ENCODE data around the gene DNAJC4. TPM values are rescaled to one million over a fixed set of nuclear protein-coding genes. Genes with fewer than 3 reads are reported as not detected.
A peak's percentile ranks its signal among the peaks of the same experiment; 100 is the strongest.

Gene DNAJC4
- total RNA-seq, 1 experiment from 2014 or later: 24.2 TPM

DNA sequence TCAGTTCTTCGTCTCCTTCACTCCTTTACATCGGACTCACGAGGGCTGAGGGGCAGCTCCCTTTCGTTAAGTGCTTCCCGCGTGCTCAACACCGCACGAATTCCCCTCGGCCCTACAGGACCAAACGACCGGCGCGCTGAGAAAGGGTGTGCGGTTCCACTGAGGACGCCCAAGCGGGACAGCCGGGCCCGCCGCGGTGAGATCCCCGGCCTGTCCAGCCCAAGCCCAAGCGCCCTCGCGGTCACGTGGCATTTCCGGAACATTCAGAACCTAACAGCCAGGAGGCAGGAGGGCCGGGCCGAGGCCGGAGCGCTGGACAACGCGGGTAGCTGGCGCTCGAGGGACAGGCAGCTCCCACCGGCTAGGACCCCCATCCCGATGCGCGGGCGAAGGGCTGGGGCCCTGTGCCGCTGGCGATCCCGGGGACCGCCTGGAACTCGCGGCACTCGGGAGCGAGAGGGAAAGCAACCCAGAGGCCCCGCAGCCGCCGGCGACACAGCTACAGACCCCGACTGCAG, 45.1 kb upstream of the DNAJC4 start:
- Mint-ChIP-seq H3K4me1 (peaks cover 14 to 30% of the 10 kb centered on the region in 2 experiments), H3K36me3 (ENCODE audit: insufficient read depth in 1 of 3, low read depth in 3 of 3) (peaks cover 17 to 22% (median 18%) of the 10 kb centered on the region in 3 experiments), H3K4me3 (no peak overlapping the region; a peak in 3 of 5 replicates), H3K9me3 (no peaks in the 10 kb centered on the region), H3K27ac (peak overlapping the region; percentile 94 to 98 (median 98)), H3K27me3 (ENCODE audit: low read depth) (no peaks in the 10 kb centered on the region; the same call in 1 of the 2 replicates)
- Histone ChIP-seq H2BK20ac (ENCODE audit: low read depth, low read length, poor library complexity, severe bottlenecking) (no peak overlapping the region), H3K18ac (ENCODE audit: insufficient read length, low read depth, low read length) (peak overlapping the region; percentile 89), H2BK15ac (ENCODE audit: low read depth, low read length) (no peak overlapping the region; the same call in 1 of the 2 replicates), H4K8ac (replicated peaks; ENCODE audit: insufficient read length, low read depth, low read length) (no peak overlapping the region), H3K56ac (ENCODE audit: insufficient read length, low read depth, low read length) (no peak overlapping the region), H2BK12ac (ENCODE audit: insufficient read length, low read depth, low read length) (no peak overlapping the region), H3K27ac (ENCODE audit: insufficient read length, low read depth, low read length) (no peak overlapping the region), H3K23me2 (ENCODE audit: insufficient read length, low read depth, low read length, poor library complexity, severe bottlenecking) (peaks cover 8% of the 10 kb centered on the region), H2AK5ac (ENCODE audit: insufficient read length, low read length) (no peak overlapping the region), H3K79me2 (ENCODE audit: insufficient read depth, low read length) (peaks cover 16% of the 10 kb centered on the region; the same call in 1 of the 2 replicates), H3K4ac (ENCODE audit: low read depth, low read length) (no peak overlapping the region), H3K23ac (ENCODE audit: insufficient read length, low read depth, low read length) (no peak overlapping the region), H2BK5ac (ENCODE audit: insufficient read length, low read length) (no peak overlapping the region), H4K20me1 (ENCODE audit: control insufficient read depth, insufficient read depth, insufficient read length) (peaks cover 3% of the 10 kb centered on the region), H4K91ac (ENCODE audit: insufficient read length, low read depth, low read length) (no peak overlapping the region), H3K79me1 (ENCODE audit: insufficient read depth, low read depth, low read length, poor library complexity, severe bottlenecking) (peaks cover 2% of the 10 kb centered on the region), H3K27me3 (ENCODE audit: insufficient read depth, low read length) (no peaks in the 10 kb centered on the region), H3K4me2 (ENCODE audit: insufficient read depth, insufficient read length, low read length) (peak overlapping the region; percentile 73), H2BK120ac (ENCODE audit: low read depth, low read length, poor library complexity, severe bottlenecking) (no peak overlapping the region), H3K14ac (ENCODE audit: insufficient read depth, low read length) (peak overlapping the region; percentile 94), H3K9me3 (ENCODE audit: control insufficient read depth, low read depth, low read length) (no peaks in the 10 kb centered on the region), H3K9ac (ENCODE audit: extremely low read depth, insufficient read length, low read length) (peak overlapping the region; percentile 80), H3T11ph (ENCODE audit: low read length) (no peak overlapping the region), H4K5ac (ENCODE audit: insufficient read length, low read depth, low read length) (peak overlapping the region; percentile 36), H3K4me1 (ENCODE audit: insufficient read depth, low read length) (peaks cover 4% of the 10 kb centered on the region; the same call in 1 of the 2 replicates), H2AFZ (ENCODE audit: low read length) (no peak overlapping the region)
- no CpG with 5 or more reads among the region's 52 CpGs for WGBS (ENCODE audit: extremely low coverage, insufficient read length, low lambda C conversion rate)
- TF ChIP-seq, protein P1, sequence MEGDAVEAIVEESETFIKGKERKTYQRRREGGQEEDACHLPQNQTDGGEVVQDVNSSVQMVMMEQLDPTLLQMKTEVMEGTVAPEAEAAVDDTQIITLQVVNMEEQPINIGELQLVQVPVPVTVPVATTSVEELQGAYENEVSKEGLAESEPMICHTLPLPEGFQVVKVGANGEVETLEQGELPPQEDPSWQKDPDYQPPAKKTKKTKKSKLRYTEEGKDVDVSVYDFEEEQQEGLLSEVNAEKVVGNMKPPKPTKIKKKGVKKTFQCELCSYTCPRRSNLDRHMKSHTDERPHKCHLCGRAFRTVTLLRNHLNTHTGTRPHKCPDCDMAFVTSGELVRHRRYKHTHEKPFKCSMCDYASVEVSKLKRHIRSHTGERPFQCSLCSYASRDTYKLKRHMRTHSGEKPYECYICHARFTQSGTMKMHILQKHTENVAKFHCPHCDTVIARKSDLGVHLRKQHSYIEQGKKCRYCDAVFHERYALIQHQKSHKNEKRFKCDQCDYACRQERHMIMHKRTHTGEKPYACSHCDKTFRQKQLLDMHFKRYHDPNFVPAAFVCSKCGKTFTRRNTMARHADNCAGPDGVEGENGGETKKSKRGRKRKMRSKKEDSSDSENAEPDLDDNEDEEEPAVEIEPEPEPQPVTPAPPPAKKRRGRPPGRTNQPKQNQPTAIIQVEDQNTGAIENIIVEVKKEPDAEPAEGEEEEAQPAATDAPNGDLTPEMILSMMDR (conservative IDR thresholded peaks at IDR 0.05): peak; percentile 25; the same call in 2 of the 3 replicates
- no peak for DNase-seq

Data from H9 (cell line).